ENCODE data around the gene MOAP1. TPM values are rescaled to one million over a fixed set of nuclear protein-coding genes. Genes with fewer than 3 reads are reported as not detected.

Gene MOAP1
- total and polyA plus RNA-seq, 2 donors from 2014 or later, result 38.4 to 40.1 TPM

DNA sequence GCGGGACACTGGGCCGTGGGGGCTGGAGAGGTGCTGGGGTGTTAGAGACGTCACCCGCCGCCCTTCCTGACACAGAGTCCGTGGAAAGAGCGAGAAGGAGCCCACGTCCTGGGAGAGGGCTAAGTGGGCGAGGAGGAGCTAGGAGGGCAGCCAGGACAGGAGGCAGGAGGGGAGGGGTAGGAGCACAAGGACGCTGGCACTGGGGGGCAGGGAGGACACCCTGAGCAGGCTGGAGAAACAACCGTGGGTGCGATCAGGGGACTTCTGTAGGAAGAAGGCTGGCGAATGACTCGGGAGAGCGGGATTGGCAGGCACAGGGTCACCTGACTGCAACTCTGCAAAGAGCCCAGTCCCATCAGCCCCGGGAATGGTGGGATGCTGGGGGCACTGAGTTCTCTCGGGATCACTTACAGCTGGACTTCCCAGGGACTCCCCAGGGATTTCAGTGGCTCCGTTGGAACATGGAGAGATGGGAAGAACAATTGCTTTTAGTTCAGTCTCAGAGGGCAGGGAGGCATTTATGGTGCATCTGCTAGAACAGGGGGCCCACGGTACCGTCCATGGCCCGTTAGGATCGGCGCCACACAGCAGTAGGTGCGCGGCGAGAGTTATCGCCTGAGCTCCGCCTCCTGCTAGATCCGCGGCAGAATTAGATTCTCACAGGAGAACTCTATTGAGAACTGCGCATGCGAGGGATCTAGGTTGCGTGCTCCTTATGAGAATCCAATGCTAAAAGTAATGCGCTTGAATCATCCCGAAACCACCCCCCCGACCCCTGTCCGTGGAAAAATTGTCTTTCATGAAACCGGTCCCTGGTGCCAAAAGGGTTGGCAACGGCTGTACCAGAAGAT lies 46.7 kb upstream of the MOAP1 start:
- Histone ChIP-seq H3K27me3 (ENCODE audit: control insufficient read depth, insufficient read depth, low read length) (no peaks in the 10 kb centered on the region), H3K9me3 (ENCODE audit: control insufficient read depth in 2 of 3, insufficient read depth in 1 of 3, low read length in 3 of 3) (no peaks in the 10 kb centered on the region), H3K4me1 (ENCODE audit: control insufficient read depth in 2 of 3, insufficient read depth in 2 of 3, low read depth in 1 of 3, low read length in 3 of 3) (peaks cover 0 to 6% (median 0%) of the 10 kb centered on the region in 3 donors), H3K27ac (ENCODE audit: low read depth in 2 of 2, low read length in 2 of 2) (no peak overlapping the region), H3K9ac (ENCODE audit: low read length in 3 of 3) (peak overlapping the region in 2 of 3 donors; percentile 51 to 62), H3K36me3 (ENCODE audit: control insufficient read depth in 2 of 3, insufficient read depth in 3 of 3, low read length in 3 of 3) (peaks cover 3 to 20% (median 12%) of the 10 kb centered on the region in 3 donors), H3K4me3 (ENCODE audit: low read length in 3 of 3) (peak overlapping the region; percentile 53 to 73 (median 71))
- TF ChIP-seq, protein P1, sequence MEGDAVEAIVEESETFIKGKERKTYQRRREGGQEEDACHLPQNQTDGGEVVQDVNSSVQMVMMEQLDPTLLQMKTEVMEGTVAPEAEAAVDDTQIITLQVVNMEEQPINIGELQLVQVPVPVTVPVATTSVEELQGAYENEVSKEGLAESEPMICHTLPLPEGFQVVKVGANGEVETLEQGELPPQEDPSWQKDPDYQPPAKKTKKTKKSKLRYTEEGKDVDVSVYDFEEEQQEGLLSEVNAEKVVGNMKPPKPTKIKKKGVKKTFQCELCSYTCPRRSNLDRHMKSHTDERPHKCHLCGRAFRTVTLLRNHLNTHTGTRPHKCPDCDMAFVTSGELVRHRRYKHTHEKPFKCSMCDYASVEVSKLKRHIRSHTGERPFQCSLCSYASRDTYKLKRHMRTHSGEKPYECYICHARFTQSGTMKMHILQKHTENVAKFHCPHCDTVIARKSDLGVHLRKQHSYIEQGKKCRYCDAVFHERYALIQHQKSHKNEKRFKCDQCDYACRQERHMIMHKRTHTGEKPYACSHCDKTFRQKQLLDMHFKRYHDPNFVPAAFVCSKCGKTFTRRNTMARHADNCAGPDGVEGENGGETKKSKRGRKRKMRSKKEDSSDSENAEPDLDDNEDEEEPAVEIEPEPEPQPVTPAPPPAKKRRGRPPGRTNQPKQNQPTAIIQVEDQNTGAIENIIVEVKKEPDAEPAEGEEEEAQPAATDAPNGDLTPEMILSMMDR (IDR thresholded peaks at IDR 0.05; ENCODE audit: borderline replicate concordance, extremely low read depth, insufficient read depth), result no peak
- intact Hi-C loops (cut with DNase I), result no loop called here
- FAIRE-seq (no peak), DNase-seq (peak in 4 of 5 donors; percentile 42 to 66 (median 64))

DNA sequence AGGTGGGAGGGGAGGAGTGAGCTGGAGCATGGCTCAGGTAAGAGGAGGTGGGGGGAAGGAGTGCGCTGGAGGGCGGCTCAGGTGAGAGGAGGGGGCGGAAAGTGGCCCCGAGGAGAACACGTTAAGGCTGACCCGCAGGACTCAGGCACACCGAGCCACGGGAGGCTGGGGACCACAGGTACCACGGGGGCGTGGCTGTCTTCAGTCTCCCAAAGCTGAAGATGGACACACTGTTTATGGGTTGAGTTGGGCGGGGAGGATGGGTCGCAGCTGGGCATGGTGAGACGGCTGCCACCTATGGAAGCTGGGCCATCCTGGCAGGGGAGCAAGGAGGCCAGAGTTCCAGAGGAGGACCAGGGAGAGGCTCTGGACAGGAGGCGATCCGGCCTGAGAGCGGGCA lies 45.8 kb upstream of the MOAP1 start:
- H3K4me3 ChIP-seq (ENCODE audit: low read length in 3 of 3), result peak overlapping the region in 1 of 3 donors; percentile 71
- peaks cover 0 to 6% (median 0%) of the 10 kb centered on the region in 3 donors for H3K4me1 ChIP-seq (ENCODE audit: control insufficient read depth in 2 of 3, insufficient read depth in 2 of 3, low read depth in 1 of 3, low read length in 3 of 3)
- no peak for FAIRE-seq
- TF ChIP-seq, protein P1 (IDR thresholded peaks at IDR 0.05; ENCODE audit: borderline replicate concordance, extremely low read depth, insufficient read depth), result no peak
- peaks cover 3 to 20% (median 12%) of the 10 kb centered on the region in 3 donors for H3K36me3 ChIP-seq (ENCODE audit: control insufficient read depth in 2 of 3, insufficient read depth in 3 of 3, low read length in 3 of 3)
- peak in 1 of 5 donors; percentile 35 for DNase-seq
- intact Hi-C loops (cut with DNase I), result no loop called here
- H3K27me3 ChIP-seq (ENCODE audit: control insufficient read depth, insufficient read depth, low read length), result no peaks in the 10 kb centered on the region
- H3K9me3 ChIP-seq (ENCODE audit: control insufficient read depth in 2 of 3, insufficient read depth in 1 of 3, low read length in 3 of 3), result no peaks in the 10 kb centered on the region
- H3K9ac ChIP-seq (ENCODE audit: low read length in 3 of 3), result no peak overlapping the region
- no peak overlapping the region for H3K27ac ChIP-seq (ENCODE audit: low read depth in 2 of 2, low read length in 2 of 2)

DNA sequence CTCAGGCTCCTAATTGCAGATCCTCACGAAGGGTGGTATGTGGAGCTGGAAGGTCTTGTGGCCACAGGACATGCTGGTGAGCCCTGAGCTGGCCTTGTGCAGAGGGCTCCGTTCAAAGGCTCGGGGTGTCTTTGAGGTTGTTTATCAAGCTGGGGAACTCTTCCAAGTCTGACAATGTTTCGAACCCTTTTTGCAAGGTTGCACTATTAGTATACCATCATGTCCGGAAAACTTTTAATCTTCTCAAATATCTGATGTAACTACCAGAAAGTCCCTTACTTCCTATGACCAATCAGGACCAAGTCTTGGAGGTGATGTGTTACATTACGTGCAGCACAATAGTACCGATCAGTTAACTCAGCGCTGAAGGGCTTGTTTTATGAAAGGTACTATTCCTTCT lies 43.9 kb upstream of the MOAP1 start:
- no peak overlapping the region for H3K4me3 ChIP-seq (ENCODE audit: low read length in 3 of 3)
- H3K27ac ChIP-seq (ENCODE audit: low read depth in 2 of 2, low read length in 2 of 2), result no peak overlapping the region
- H3K36me3 ChIP-seq (ENCODE audit: control insufficient read depth in 2 of 3, insufficient read depth in 3 of 3, low read length in 3 of 3), result peaks cover 3 to 20% (median 12%) of the 10 kb centered on the region in 3 donors
- TF ChIP-seq, protein P1 (IDR thresholded peaks at IDR 0.05; ENCODE audit: borderline replicate concordance, extremely low read depth, insufficient read depth), result no peak
- H3K9me3 ChIP-seq (ENCODE audit: control insufficient read depth in 2 of 3, insufficient read depth in 1 of 3, low read length in 3 of 3), result no peaks in the 10 kb centered on the region
- H3K9ac ChIP-seq (ENCODE audit: low read length in 3 of 3), result no peak overlapping the region
- FAIRE-seq, result no peak
- H3K4me1 ChIP-seq (ENCODE audit: control insufficient read depth in 2 of 3, insufficient read depth in 2 of 3, low read depth in 1 of 3, low read length in 3 of 3), result peaks cover 0 to 2% (median 0%) of the 10 kb centered on the region in 3 donors
- no peaks in the 10 kb centered on the region for H3K27me3 ChIP-seq (ENCODE audit: control insufficient read depth, insufficient read depth, low read length)
- intact Hi-C loops (cut with DNase I), result no loop called here
- DNase-seq, result no peak
